Daoy (cell line): ENCODE data around the gene HEXIM1. TPM values are rescaled to one million over a fixed set of nuclear protein-coding genes. Genes with fewer than 3 reads are reported as not detected.

Source experiments
- DNase-seq: peaks from one replicate; pipeline ENCODE4 v3.0.0-alpha.2; 2015; ENCODE audit warnings: low read depth
- total RNA-seq: library from RNA; depleted of rRNA; stranded (reverse); fragments of >200 nt; shearing (Covaris generic); gene quantifications from 2 replicates; pipeline ENCODE4 v1.2.3, GENCODE V29; 2014; rRNA removed

The HEXIM1 gene, protein sequence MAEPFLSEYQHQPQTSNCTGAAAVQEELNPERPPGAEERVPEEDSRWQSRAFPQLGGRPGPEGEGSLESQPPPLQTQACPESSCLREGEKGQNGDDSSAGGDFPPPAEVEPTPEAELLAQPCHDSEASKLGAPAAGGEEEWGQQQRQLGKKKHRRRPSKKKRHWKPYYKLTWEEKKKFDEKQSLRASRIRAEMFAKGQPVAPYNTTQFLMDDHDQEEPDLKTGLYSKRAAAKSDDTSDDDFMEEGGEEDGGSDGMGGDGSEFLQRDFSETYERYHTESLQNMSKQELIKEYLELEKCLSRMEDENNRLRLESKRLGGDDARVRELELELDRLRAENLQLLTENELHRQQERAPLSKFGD
- 4.4 and 7.2 TPM in 2 replicates for total RNA-seq

DNA sequence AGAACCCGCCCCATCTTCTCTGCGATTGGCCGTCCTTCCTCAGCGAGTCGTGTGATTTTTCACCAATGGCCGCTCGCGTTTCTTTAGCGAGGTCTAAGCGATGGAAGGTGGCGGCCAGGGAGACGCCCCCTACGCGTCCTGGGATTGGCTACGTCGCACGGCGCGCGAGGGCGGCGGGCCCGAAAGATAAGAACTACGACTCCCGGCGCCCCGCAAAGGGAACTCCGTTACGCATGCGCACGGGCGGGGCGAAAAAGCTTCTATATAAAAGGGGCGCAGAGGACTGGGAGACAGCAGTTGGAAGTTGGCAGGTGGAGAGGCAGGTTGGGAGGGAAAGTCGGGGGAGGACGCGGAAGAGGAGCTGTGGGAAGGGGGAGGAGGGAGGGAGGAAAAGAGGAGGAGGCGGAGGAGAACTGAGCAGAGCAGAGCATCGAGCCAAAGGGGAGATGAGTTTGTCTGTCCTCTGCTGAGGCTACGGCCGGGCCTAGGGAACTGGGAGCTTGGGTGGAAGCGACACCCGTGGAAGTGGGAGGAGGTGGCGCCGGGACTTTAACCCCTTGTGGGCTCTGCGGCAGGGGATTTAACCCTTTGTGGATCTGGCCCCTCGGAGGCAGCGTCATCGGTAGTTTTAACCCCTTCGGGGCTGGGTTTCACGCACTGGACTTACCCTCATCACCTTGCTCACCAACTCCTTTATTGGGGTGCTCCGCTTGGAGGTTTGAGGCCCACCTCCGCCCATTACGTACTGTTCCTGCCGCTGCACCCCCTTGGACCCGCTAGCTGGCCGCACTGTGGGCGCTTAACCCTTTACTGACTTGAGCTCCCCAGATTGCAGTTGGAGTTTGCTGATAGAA lies at the start of gene HEXIM1:
TSS of gene HEXIM1 (plus strand) at position 293 of the 854 bp plus-strand sequence. CDS start 716 bp downstream, outside the sequence.
- peak; percentile 100 for DNase-seq

DNA sequence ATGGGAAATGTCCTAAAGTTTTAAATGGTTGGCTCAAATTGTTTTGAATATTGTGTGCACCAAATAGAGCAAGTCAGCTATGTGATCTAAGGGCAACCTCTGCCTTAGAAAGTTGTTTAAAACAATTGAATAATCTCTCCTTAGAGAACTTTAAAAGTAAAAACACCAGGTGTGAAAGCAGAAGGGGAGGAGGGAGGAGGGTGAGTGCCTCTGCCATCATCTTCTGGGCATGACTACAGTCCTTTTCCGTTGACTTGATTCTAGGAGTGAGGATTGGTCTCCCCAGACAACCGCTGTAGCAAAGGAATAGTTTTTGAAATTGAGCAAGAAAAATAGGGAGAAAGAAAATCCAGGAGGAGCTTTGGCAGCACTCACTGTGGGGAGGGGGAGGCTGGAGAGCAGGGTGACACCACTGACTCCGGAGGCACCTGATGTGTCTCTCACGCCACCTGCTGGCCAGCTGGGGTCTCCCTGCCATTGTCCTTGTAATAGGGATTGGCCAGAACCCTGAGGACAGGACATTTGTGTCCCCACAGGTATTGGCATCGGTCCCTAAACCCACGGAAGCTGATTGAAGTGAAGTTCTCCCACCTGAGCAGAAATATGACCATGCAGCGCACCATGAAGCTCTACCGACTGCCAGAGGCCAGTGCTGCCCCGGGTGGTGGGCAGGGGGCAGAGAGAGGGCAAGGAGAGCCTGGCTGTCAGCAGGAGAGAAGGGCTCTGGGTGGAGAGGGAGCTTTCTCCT lies 49.2 kb upstream of the HEXIM1 start:
- peak; percentile 86 for DNase-seq

DNA sequence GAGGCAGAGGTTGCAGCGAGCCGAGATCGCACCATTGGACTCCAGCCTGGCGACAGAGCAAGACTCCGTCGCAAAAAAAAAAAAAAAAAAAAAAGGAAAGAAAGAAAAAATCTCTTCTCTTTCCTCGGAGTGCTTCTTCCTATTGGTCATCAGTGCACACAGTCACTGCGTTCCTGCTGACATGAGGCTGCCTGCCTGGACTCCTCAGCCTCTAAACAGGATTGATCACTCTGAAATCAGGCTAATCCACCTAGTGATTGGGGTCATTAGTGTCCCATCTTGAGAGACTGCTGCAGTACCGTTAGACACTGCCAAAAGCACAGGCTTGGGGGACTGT lies 46.8 kb upstream of the HEXIM1 start:
- no peak for DNase-seq

DNA sequence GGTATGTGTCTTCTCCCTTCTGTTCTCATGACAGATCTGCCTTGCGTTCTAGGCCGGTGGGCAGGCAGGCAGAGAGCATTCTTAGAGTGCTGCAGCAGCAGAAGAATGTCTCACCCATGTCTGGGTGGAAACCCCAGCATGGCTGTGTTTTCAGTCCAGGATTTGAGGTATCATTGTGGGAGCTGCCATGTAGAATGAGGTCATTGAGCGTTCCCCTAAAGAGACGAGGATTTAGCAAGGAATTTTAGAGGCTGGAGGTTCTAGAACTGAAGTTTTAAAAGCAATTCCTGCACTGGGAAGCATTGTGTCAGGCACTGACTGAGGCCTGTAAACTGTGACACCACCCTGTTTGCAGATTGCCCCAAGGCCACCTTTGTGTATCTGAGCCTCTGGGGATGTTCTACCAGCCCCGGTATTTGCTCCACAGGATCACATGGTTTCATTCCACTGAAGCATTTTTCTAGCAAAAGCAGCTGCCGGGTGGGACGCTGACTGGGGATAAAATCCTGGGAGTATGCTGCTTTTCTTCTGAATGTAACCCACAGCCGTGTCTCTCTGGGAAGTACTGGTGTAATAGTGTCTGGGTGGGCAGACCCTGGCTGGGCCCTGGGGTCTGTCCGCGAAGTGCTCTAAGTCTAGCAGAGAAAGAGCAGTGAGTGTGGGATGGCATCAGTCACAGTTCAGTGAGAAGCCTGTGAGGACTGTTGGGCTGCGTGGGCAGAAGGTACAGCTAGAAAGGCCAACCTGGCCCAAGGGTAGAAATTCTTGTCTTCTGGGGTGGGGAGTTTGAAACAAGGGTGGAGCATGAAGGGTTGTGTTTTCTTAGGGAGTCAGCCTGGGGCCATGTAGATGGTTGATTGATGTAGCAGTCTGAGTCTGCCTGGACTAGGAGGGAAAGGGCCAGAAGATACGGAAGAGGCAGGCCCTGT lies 46.1 kb upstream of the HEXIM1 start:
- no peak for DNase-seq

DNA sequence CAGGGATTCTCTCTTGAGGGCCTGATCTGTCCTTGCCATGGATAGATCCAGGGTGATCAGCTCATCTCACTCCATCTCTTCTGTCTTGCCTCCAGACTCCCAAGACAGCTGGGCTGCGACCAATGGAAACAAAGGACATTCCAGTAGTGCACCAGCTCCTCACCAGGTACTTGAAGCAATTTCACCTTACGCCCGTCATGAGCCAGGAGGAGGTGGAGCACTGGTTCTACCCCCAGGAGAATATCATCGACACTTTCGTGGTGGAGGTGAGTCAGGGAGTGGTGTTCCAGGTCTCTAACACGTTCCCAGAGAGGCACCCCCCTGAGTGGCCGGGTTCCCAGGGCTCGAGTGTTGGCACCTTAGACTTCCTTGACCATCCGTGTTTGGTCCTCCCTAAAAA lies 45.4 kb upstream of the HEXIM1 start:
- DNase-seq: no peak

DNA sequence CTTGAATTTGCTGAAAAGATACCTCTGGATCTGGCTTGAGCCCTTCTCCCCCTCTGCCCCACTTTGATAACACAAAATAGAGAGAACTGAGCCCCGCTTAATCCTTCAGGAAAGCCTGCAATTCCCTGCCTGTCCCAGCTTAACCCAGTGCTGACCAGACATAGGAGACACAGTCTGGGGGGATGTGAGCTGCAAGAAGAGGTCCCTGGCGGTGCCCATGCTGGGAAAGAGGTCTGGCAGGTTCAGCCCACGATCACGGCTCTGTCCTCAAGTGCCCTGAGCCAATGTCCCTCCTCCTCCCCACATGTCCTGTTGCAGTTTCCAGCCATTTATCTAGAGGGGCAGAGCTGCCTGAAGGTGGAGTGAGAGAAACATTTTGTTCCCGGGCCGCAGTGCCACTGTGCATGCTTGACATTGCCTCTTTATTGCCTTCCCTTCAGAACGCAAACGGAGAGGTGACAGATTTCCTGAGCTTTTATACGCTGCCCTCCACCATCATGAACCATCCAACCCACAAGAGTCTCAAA lies 44.9 kb upstream of the HEXIM1 start:
- DNase-seq: no peak

DNA sequence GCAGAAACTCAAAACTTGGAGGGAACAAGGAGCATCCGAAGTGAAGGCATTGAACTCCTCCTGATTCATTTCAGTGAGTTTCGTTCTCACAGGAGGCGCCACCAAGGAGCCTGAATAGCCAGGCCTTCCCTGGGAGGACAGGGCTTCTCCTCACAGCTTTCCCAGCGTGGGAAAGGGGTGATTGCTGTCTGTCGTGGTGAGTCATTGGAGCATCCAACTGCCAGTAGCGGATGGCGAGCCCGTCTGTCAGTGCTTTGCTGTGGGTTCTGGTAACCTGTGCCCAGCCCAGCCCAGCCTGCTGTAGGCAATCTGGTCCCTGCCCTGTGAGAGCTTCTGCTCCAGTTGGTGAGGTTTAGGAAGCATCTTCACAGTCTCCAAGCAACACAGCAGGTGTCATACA lies 44.2 kb upstream of the HEXIM1 start:
- DNase-seq: no peak

DNA sequence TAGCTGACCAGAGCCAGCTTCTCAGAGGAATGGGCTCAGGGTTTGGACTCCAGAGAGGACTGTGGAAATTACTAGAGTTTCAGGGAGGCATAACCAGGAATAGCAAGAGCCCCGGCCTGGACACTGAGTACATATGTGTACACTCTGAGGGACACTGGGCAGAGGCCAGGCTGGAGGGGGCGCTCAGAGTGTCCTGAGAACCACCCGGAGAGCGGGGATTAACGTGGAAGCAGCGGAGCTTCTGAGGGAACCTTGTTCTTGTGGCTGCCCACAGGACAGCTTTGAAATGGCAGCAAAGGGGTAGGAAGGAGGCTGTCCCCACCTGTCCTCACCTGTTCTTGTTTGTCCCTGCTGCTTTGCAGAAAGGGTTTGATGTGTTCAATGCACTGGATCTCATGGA lies 43.8 kb upstream of the HEXIM1 start:
- DNase-seq: no peak

DNA sequence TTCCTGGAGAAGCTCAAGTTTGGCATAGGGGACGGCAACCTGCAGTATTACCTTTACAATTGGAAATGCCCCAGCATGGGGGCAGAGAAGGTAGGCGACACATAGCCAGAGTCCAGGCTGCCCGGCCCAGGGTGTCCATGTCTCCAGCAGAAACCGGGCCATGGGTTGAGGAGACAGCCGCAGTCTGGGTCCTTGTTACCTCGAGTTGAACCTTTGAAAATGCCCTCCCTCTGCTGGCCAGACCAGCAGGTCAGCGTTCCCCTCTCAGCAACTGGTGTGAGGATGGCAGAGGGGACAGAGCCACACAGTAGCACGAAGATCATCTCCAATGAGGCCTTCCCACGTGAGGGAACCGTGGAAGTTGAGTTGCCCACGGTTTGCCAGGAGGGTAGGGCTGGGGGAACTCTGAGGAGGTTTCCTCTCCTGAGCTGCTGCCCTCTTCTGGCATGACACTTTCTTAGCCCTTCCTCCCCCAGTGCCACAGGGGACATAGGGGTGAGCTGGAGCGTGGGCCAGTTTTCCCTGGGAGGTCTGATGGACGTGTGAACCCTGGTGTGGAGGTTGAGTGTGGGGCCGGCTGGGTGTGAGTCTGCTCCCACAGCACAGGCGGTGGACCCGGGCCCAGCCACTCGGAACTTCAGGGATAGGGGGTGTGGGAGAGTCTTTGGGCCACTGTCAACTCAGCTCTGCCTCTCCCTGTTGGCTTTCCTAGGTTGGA lies 43.2 kb upstream of the HEXIM1 start:
- no peak for DNase-seq

DNA sequence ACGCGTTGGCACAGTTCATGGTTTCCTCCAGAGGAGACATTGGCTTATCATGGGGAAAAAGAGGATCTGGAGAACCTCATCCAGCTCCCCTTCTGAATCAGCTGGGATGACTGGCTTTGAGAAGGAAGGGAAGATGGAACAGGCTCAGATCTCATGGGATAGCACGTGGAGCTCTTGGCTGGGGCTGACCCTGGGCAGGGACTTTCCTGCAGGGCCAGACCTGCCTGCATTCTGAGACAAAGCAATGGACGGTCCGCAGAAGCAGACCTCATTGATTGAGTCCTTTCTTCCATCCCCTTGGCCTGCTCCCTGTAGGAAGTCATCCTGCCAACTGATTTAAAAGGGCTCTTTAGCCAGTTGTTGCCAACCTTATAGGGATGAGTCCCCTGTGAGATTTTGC lies 42.2 kb upstream of the HEXIM1 start:
- no peak for DNase-seq

DNA sequence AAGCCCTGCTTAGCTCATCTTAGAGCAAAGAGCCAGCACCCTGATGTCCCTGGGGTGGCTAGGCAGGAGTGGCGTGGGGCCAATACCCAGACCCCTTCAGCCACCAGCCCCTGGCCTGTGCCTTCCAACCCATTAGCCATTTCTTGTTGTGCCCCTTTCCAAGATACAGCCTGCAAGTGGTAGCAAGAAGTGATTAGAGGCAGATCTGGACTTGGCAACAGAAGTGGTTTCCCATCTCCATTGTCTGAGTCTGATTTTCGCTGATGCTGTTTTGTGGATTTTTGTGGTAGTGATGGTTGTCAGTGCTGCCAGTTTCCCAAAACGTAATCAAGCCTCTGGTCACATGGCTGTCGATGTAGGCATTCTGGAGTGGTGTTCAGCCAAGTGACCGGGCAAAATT lies 41.7 kb upstream of the HEXIM1 start:
- no peak for DNase-seq

DNA sequence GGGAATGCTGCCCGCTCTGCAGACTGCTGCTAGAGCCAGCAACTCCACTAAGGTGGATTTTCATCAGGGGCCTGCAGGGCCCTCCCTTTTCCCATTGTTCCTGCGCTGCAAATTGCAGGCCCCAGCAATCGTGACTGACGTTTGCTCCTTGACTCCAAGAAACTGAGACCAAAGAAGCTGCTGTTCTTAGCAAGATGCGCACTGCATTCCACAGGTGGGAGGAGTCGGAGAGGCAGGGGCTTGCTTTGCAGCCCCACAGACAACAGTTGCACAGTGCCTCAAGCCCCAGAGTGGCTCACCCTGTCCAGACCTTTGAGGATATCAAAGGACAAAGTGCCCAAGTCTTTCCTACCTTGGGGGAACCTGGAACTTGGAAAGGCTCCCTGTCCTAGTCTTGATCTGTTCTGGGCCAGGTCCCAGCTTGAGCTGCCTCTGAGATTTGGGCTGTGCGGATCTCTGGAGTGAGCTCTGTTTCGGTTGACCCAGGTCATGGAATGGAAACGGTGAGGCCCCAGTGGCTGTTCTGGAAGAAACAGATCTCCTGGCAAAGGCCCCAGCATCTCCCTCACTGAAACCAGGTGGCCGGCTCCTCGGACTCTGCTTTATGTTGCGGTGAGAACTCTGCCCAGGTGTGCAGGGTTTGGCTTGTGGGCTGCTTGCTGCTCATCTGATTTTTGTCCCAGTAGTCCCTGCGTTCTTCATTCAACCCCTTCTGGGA lies 40.8 kb upstream of the HEXIM1 start:
- no peak for DNase-seq

DNA sequence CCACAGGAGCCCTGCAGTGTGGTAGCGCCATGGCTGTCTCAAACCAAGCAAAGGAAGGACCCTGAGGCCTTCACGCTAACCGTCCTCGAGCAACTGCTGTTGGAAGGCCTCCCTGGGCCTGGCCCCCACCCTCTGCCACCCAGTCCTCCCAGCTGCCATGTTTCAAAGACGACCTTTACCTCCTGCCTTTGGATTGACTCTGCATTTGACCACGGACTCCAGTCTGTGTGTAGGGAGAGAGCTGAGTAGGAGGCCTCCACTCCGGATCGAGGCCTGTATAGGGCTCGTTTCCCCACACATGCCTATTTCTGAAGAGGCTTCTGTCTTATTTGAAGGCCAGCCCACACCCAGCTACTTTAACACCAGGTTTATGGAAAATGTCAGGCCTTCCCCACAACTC lies 40.2 kb upstream of the HEXIM1 start:
- DNase-seq: no peak

DNA sequence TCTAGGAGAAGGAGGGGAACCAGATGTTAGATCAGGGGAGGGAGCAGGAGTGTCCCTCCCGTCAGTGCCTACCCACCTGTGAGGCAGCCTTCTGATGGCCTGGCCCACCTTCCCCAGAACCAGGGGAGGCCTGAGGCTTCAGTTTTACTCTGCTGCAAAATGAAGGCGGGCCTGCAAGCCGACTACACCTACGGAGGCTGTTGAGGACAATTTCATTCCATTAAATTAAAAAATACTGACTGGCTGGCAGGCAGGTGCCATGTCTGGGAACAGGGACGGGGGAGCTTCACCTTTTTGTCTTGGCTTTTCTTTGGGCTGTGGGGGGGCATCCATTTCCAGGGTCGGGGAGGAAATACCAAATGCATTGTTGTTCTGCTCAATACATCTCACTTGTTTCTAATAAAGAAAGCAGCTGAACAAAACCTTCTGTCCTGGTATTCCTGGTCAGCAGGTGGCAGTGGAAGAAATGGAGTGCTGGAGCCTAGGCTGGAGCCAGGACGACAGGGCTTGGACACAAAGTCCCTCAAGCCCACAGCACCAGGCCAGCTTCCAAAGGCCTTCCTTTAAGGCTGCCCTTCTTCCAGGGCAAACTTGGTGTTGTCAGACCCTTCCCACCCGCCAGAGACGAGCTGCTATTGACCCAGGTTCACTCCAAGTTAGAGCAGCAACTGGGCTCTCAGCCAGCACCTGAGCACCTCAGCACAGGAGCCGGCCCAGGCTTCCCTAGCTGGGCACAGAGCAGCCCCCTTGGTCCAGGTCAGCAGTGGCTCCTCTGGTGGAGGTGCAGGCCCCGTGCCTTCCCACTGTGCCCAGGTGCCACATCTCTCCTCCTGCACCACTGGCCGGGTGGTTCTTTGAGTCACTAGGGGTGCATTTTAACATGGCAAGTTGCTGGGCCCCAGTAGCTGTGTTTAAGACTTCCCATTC lies 39.4 kb upstream of the HEXIM1 start:
- no peak for DNase-seq

DNA sequence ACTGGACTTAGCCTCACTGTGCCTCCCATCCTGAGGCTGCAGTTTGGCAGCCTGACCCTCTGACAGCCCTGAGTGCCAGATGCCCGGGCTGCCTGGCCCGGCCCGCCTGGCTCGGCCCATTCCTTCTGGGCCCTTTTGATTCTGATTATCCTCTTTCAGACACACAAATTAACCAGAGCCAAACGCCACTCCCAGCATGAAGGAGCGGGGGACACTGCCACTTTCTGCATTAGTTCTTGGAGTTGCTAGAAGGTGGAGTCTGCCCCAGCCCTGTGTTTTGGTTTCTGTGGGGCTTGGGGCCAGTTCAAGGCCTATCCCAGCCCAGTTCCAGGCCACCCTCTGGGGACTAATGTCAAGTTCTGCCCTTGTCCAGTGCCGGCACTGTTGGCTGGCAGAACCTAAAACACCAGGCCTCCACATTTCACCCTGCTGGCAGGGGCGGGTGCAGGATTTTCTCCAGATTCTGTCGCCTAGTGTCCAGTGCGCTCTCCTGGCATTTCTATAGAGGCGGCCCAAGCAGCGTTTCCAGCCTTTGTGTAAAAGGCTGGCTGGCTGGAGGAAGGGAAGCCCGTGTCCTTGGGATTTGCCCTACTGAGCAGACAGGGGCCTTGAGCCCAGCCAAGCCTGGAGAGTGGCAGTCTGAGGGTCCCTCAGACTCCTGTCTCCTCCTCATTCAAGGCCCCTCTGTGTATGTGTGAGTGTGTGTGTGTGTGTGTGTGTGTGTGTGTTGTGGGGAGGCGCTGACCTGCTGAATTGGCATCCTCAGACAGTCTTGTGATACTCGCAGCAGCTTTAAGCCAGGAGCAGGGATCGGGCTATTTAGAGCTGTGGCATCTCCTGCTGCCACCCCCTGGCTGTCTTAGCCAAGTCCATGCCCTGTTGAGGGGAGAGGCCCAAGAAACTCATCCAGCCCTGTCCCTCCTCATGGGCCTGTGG lies 37.3 kb upstream of the HEXIM1 start:
- DNase-seq: no peak

DNA sequence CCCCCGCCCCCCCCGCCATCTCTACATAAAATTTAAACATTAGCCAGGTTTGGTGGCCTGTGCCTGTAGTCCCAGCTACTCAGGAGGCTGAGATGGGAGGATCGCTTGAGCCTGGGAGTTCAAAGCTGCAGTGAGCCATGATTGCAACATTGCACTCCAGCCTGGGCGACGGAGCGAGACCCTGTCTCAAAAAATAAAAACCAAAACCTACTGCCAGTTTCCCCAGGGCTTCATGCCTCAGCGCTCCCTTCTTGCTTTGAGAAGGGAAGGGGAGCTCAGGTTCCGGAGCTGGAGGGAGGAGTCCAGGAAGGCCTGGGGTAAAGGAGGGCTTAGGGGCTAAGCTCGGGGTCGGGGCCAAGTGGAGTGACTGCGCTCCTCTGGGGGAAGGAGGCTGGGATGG lies 36.4 kb upstream of the HEXIM1 start:
- no peak for DNase-seq
